ENCODE data around the gene PAPPA2.
"Not testable (repeated sequence)": the region's sequence is repeated elsewhere in the genome, so short reads cannot be mapped to it uniquely, and the experiment has no call there.

Gene PAPPA2

GRCh38 chr1:176692988-176693696 lies 230.2 kb downstream of the PAPPA2 start:
- no peak for DNase-seq (ENCODE audit: low read depth in 2 of 2)

- no peak for DNase-seq (ENCODE audit: low read depth in 2 of 2)
Observed at GRCh38 chr1:176693697-176694329, 230.8 kb downstream of the PAPPA2 start.

- DNase-seq (ENCODE audit: low read depth in 2 of 2): no peak
Observed at GRCh38 chr1:176694713-176695112, 231.7 kb downstream of the PAPPA2 start.

- no peak for DNase-seq (ENCODE audit: low read depth in 2 of 2)
Observed at GRCh38 chr1:176696109-176696508, 233.1 kb downstream of the PAPPA2 start.

GRCh38 chr1:176696689-176697088 lies 233.7 kb downstream of the PAPPA2 start:
- DNase-seq (ENCODE audit: low read depth in 2 of 2): no peak

DNA sequence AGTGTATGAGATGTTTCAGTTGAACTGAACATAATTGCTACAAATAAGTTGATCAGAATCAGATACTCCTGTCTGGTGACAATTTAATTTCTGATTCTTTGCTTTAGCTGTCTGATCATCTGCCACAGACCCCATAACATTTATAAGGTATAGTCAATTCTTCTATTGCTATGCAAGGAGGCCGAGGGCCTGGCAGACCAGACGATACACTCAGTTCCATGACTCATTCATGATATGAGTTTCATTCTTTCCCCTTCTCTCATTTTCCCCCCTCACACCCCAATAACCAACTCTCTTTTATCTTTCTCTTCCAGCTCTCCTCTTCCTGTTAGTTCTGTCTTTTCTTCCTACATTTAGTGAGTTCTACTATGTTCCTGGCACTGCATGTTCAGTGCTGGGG lies 236.8 kb downstream of the PAPPA2 start:
- no peak for DNase-seq (ENCODE audit: low read depth in 2 of 2)

DNA sequence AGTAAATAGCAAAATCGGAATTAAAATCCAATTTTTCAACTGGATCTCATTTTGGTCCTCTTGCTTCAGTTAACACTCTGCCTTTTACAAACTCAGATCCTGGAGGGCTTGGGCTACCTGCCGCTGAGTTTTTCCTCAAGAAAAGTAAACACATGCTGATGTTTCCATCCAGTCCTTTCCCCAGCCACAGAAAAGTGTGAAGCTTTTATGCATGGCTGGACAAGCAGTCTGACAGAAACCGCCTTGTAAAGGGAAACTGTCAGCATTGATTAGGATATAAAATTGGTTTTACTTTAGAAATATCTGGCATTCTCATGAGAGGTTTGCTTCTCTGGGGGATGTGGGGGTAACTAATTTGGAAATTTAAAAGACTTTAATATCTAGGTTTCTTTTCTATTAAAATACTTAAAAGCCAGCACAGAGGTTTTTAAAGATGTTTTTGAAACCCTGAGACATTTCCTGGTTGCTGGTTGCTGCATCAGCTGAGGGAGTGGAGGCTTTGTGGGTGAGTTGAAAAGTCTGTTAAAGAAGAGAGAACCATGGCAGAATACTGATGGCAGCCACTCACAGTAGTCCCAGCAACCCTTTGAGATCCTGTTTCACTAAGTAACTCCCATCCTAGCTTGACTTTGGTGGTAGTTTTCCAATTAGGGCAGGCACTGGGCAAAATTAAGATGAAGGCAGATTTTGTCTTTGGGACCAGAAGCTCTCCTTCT lies 238.3 kb downstream of the PAPPA2 start:
- no peak for DNase-seq (ENCODE audit: low read depth in 2 of 2)

- DNase-seq (ENCODE audit: low read depth in 2 of 2): no peak
Observed at GRCh38 chr1:176702901-176703300, 239.9 kb downstream of the PAPPA2 start.

DNA sequence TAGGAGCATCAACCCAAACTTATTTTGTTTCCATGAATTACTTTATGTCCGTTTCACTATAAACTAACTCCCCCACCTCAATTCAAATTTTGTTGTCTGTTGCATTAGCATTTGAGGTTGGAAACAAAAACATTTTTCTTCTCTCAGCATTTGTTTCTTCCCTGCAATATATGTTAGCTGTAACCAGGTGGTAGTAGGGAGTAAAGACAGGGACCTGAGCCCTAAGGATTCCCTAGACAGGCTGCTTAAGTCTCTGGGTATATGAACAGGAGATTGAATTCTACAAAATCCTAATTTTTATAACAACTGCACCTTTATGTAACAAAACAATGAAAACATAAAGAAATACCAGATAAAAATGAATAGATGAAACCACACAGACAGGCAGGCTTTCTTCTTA lies 242.6 kb downstream of the PAPPA2 start:
- no peak for DNase-seq (ENCODE audit: low read depth in 2 of 2)

GRCh38 chr1:176717066-176717750 lies 254.2 kb downstream of the PAPPA2 start:
- no peak for DNase-seq (ENCODE audit: low read depth in 2 of 2)

DNA sequence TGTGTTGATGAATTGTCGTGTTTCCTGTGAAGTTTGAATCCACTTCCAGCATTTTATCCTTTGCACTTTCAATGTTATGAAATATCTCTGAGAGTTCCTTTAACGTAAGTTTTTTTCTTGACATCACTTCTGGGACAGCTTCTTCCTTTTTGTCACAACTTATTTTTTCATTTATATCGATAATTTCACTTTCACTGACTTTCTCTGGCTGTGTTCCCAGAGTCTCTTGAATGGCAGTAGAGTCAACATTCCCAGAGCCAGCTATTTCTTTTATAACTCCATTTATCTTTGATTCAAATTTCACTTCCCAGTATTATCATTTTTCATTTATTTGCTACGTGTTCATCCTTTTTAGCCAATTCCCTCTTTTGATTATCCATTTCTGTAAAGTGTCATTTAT lies 256.5 kb downstream of the PAPPA2 start:
- no peak for DNase-seq (ENCODE audit: low read depth in 2 of 2)

DNA sequence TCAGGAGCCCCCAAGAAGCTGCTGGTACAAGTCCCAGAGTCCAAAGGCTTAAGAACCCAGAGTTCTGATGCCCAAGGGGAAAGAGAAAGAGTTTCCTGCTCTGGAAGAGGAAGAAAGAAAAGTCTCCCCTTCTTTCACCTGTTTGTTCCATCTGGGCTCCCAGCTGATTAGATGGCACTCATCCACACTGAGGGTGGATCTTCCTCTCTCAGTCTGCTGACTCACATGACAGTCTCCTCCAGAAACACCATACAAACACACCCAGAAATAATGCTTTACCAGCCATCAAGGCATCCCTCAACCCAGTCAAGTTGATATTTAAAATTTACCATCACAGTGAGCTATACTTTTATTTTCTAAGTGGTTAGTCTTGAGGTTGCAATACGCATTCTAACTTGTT lies 257.9 kb downstream of the PAPPA2 start:
- no peak for DNase-seq (ENCODE audit: low read depth in 2 of 2)

GRCh38 chr1:176733661-176734060 lies 270.7 kb downstream of the PAPPA2 start:
- no peak for DNase-seq (ENCODE audit: low read depth in 2 of 2)

GRCh38 chr1:176735201-176735600 lies 272.2 kb downstream of the PAPPA2 start:
- DNase-seq (ENCODE audit: low read depth in 2 of 2): no peak

DNA sequence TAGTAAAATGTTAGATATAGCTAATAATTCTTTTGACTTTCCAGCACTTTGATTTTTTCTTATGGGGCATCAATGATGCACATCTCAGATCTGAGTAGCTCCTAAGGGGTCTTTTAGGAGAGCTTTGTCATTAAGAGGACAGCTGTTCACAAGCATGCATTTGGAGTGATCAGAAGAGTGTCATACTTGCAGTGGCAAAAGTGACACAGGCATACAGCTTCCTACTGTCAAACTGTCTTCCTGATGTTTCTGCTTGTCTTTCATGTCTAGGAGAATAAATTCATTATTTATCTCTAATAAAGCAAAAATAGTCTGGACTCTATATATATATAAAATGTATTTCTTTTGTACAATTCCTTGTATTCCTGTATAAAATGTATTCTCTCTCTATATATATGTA lies 273.0 kb downstream of the PAPPA2 start:
- no peak for DNase-seq (ENCODE audit: low read depth in 2 of 2)

- DNase-seq (ENCODE audit: low read depth in 2 of 2): no peak
Observed at GRCh38 chr1:176741181-176741580, 278.2 kb downstream of the PAPPA2 start.

GRCh38 chr1:176742322-176742721 lies 279.3 kb downstream of the PAPPA2 start:
- no peak for DNase-seq (ENCODE audit: low read depth in 2 of 2)

- DNase-seq (ENCODE audit: low read depth in 2 of 2): no peak
Observed at GRCh38 chr1:176744142-176744541, 281.2 kb downstream of the PAPPA2 start.

GRCh38 chr1:176745945-176746344 lies 283.0 kb downstream of the PAPPA2 start:
- no peak for DNase-seq (ENCODE audit: low read depth in 2 of 2)

DNA sequence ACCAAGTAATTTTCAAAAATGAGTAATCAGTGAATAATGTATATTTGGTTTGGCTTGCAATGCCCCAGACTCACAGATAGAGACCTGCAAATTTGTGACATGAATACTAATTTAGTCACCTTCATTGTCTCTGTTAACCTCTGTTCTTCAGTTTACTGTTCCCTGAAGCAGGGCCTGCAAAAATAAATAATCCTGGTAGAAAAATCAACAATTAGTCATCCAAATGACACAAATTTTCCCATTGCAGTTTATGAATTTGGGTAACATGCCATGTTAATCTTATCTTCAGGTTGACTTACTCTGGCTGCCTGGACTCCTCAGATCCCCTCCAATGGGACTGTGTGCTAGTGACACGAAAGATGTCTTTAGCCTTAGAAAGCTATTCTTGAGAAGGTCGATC lies 289.5 kb downstream of the PAPPA2 start:
- DNase-seq (ENCODE audit: low read depth in 2 of 2): no peak

GRCh38 chr1:176754676-176755075 lies 291.7 kb downstream of the PAPPA2 start:
- DNase-seq (ENCODE audit: low read depth in 2 of 2): no peak

DNA sequence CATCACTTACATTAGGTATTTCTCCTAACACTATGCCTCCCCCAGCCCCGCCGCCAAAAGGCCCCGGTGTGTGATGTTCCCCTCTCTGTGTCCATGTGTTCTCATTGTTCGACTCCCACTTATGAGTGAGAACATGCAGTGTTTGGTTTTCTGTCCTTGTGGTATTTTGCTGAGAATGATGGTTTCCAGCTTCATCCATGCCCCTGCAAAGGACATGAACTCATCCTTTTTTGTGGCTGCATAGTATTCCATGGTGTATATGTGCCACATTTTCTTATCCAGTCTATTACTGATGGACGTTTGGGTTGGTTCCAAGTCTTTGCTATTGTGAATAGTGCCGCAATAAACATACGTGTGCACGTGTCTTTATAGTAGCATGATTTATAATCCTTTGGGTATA lies 293.8 kb downstream of the PAPPA2 start:
- DNase-seq (ENCODE audit: low read depth in 2 of 2): not testable (repeated sequence)
